ENCODE measurements around the gene KRT2. TPM values are rescaled to one million over a fixed set of nuclear protein-coding genes. Genes with fewer than 3 reads are reported as not detected.

The KRT2 gene
- total RNA-seq, 1 experiment from 2014 or later = 2.4 TPM

DNA sequence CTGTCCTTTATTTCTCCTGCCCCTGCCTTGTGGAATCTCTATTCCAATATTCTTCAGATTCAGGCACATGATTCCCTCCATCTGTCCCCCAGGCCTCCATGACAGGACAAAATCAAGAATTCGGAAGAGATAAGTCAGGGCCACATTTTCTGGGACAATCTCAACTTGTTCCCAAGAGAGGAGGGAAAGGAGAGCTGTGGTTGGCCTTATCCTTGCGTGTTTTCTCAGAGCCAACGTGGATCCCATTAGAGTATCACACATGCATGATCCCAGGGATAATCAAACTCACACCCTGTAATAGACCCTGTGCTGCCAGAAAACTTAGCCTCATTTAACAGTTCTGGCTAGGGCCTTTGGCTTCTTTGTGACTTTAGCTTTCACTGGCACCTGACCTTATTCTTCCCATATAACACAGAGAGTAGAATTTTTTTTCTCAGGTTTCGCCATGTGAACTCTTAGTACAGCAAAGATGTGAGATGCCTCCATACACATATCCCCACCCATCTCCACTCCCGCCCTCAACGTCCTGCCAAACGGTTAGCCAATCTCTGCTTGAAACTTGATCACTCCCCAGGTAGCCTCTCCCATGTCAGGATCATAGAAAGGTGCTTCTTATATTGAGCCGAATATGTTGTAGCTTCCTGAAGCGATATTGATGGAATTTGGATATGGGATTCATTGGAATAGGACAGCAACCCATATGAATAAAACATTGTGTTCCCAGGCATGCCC lies 34.9 kb upstream of the KRT2 start:
- DNase-seq (ENCODE audit: low read depth) = no peak
- in situ Hi-C loops (cut with HindIII; ENCODE audit: low pct_unique_long_range_greater_than_20kb, low sequenced_read_pairs) = no loop called here

DNA sequence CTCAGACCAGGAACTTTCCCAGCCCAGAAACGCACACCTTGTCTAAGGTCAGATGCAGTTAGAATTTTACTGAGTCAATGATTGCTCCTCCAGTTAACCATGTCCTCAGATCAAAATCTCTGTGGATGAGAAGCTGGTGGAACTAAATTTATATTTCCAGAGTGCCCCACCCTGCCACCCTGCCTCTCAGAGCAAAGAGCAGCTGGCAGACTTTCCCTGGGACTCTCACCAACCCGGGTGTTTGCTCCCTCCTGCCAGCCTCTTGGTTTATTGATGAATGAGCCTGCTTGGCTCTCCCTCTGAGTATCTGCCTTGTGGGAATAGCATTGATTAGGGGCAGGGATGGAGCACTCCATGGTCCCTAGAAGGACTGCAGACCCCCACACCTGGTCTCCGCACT lies 34.1 kb upstream of the KRT2 start:
- in situ Hi-C loops (cut with HindIII; ENCODE audit: low pct_unique_long_range_greater_than_20kb, low sequenced_read_pairs) = no loop called here
- DNase-seq (ENCODE audit: low read depth) = no peak

DNA sequence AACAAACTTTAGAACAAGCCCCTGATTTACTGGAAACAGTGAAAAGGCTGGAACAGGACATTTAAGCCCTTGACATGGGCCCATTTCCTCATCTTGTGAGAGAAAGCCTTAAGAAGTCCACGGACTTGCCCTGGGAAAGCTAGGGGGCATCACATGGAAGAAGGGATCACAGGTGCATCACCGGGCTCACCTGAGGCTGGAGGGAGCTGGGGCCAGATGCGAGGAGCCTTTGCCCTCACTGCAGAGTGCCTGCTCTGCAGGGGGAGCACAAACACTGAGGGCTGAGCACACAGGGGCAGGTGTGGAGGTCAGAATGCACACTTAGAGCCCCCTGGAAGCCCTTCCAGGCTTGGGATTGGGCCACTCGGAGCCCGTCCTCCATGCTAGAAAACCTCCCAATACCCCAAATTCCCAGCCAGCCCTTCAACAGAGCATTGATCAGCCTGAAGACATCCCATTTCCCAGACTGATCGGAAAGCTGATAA lies 33.4 kb upstream of the KRT2 start:
- DNase-seq (ENCODE audit: low read depth) = no peak
- in situ Hi-C loops (cut with HindIII; ENCODE audit: low pct_unique_long_range_greater_than_20kb, low sequenced_read_pairs) = no loop called here

DNA sequence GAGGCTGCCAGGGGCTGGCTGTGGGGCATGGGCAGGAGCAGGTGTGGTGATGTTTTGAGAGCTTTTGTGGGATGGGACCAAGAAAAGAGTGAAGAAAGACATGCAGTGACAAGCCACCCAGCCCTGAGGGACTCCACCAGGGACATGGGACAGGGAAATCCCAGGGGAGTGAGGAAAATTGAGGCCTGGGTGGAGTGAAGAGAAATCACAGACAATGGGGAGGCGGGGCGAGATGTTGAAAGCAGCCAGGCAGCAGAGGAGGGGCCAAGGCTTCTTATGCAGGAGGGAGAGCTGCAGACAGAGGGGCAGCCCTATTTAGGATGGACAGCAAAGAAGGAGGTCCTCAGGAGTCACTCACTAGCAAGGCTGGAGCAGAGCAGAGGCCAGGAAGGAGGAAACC lies 32.4 kb upstream of the KRT2 start:
- DNase-seq (ENCODE audit: low read depth) = no peak
- in situ Hi-C loops (cut with HindIII; ENCODE audit: low pct_unique_long_range_greater_than_20kb, low sequenced_read_pairs) = no loop called here

DNA sequence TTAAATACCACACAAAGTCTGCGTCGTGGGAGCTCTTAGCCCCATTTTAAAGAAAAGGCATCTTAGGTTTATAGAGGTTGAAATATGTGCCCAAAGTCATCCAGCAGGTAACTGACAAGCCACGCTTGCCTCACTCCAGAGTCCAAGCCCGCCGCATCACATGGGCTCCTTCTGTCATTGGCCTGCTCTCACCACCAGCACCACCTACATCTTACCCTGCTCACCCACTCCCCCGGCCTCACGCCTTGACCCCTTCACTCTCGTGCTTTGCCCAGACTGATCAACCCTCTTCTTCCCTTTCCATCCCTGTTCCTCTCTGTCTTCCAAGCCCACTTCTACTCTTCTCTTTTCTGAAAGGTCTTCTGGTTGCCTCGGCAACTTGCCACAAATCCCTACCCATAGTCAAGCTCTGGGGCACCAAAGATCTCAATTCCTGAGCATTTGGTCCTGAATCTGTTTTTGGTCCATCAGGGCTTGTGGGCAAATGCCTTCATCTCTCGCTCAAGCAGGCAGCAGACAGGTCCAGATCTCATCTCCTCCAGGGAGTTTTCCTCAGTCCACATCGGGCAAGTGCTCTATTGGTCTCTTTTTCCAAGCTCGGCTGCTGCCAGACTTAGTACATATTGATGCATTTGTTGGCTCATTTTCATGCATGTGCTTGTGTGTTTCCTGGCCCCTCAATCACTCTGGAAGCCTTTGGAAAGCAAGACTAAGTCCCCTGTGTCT lies 31.7 kb upstream of the KRT2 start:
- in situ Hi-C loops (cut with HindIII; ENCODE audit: low pct_unique_long_range_greater_than_20kb, low sequenced_read_pairs) = no loop called here
- DNase-seq (ENCODE audit: low read depth) = no peak

DNA sequence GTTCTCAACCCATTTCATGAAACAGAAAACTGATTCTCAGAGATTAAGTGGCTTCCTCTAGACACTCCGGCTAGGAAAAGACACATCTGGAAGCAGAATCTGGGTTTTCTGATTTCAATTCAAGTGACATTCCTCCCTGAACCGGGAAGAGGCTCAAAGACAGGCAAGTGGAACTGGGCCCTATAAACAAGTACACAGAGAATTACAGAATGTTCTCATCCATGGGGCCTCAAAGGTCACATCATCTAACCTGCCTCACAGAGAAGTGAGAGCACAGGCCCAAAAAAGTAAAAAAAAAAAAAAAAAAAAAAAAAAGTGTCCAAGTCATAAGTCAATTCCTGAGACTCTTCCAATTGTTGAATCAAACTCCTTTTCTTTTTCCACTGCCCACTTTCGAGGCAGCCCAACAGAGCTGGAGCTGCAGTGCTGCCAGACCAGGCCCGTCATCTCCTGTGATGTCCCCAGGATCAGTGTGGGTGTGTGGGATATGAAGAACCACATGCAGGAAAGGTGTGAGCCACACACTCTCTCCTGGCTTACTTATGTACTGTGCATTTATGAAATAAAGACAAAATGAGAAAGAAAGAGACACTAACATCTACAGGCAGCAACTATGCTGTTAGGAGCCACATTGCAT lies 31.0 kb upstream of the KRT2 start:
- in situ Hi-C loops (cut with HindIII; ENCODE audit: low pct_unique_long_range_greater_than_20kb, low sequenced_read_pairs) = no loop called here
- no peak for DNase-seq (ENCODE audit: low read depth)

DNA sequence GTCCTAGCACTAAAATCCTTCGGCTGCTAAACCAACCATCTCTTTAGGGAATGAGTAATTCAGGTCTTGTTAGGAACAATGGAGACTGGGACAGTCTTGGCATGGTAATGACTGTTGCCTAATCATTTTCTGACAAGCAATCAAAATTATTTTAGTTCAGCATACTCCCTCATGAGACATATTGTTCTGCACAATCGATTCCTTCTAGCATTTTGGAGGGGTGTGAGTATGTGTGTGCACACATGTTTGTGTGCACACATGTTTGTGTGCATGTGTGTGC lies 30.3 kb upstream of the KRT2 start:
- in situ Hi-C loops (cut with HindIII; ENCODE audit: low pct_unique_long_range_greater_than_20kb, low sequenced_read_pairs) = no loop called here
- no peak for DNase-seq (ENCODE audit: low read depth)

DNA sequence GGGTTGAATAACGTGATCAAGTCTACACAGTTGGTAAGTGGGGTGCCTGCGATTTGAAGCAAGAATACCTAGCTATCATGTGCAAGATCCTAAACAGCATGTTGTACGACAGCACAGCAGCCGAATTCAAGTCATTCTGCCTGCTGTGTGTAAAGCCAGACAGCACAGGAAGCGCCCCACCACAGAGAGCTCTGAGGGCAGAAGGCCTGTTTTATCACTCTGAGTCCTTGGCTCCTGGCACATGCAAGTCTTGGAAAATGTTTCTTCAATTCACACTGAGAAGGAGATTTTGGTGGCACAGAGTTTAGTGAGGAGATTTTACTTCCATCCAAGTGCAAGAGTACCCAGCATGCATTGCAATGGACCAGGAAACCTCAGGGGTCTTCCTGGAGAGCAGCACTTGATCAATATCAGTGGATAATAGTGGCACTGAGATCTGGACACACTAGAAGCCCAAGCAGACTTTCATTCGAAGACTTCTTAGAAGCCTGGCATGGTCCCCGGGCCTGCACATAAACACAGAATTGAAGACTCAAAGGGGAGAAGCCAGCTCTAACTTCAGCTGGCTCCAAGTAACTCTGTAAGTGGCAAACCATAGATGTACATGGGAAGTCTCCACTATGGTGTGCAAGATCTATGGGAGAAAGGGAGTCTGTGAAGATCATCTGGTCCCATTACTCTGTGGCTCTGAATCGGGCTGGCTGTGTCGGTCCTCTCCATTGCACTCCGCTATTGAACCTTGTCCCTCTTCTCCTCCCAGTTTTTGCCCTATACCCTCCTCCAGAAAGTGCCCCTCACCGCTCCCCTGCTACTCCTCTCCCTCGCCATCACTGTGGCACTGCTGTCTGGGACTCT lies 29.7 kb upstream of the KRT2 start:
- in situ Hi-C loops (cut with HindIII; ENCODE audit: low pct_unique_long_range_greater_than_20kb, low sequenced_read_pairs) = no loop called here
- DNase-seq (ENCODE audit: low read depth) = no peak

DNA sequence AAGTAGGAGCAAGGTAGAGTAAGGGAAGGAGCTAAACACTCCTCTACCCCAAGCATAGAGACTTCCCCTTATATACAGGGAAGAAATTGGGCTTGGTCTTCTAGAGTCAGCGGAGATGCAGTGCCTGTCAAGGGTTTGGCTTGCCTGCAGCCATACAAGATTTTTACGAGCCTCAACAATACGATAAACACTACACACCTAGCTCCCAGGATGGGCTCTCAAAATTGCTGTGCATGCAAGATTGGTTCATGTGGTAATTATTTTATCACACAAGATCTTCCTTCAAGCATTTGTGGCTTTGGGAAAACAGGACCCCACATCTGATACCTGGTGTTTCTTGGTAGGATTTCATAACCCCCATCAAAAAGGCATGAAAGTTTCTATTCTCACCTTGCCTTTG lies 28.4 kb upstream of the KRT2 start, which contains the start of gene KRT1:
Gene KRT1, minus strand, starts transcription at position 45 of the 400 bp plus-strand sequence. CDS start 59 bp downstream, outside the sequence.
- DNase-seq (ENCODE audit: low read depth) = no peak
- in situ Hi-C loops (cut with HindIII; ENCODE audit: low pct_unique_long_range_greater_than_20kb, low sequenced_read_pairs) = no loop called here

DNA sequence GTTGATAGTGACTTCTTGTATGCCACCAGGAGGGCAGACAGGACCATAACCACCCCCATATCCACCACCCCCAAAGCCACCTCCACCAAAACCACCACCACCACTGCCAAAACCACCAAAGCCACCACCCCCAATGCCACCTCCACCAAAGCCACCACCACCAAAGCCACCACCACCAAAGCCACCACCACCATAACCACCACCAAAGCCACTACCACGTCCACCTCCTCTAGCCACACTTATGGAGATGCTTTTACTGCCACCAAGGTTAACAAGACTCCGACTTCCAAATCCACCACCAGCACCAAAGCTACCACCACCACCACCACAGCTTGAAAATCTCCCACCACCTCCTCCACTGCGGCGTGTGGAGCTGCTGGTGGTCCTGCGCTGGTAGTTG lies 27.9 kb upstream of the KRT2 start:
- in situ Hi-C loops (cut with HindIII; ENCODE audit: low pct_unique_long_range_greater_than_20kb, low sequenced_read_pairs) = no loop called here

DNA sequence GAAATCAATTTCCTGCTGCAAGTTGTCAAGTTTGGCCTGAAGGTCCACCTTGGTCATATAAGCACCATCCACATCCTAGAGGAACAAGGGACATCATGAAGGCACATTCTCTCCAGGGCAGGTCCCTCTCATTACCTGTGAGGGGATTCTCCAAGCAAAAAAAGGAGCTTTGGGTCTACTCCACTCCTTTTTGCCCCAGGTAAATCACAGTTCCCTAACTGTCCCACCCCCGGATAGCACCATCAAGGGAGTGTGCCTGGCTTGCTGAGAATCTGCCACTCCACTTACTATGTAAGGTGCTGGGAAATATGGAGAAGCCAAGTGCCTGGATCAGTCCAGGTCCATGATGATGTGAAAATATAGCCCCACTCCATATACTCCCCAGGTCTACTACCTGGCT lies 25.7 kb upstream of the KRT2 start:
- in situ Hi-C loops (cut with HindIII; ENCODE audit: low pct_unique_long_range_greater_than_20kb, low sequenced_read_pairs) = no loop called here

More for the DNA sequence above, 27.9 kb upstream of the KRT2 start:
- DNase-seq (ENCODE audit: low read depth) = no peak

DNA sequence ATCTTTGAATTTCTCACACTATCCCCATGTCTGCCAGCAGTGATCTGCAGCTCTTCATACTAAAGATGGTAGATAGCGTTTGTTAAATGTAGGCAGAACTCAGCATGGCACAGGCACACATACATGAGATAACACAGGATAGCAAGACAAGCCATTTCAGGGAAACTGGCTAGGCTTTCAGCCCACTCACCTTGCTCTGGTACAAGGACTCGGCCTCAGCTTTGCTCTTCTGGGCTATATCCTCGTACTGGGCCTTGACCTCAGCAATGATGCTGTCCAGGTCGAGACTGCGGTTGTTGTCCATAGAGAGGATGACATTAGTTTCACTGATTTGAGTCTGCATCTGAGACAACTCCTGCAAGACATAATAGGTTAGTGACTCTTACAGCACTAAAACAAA lies 25.1 kb upstream of the KRT2 start:
- in situ Hi-C loops (cut with HindIII; ENCODE audit: low pct_unique_long_range_greater_than_20kb, low sequenced_read_pairs) = no loop called here
- no peak for DNase-seq (ENCODE audit: low read depth)

More for the DNA sequence above, 25.7 kb upstream of the KRT2 start:
- DNase-seq (ENCODE audit: low read depth) = no peak

DNA sequence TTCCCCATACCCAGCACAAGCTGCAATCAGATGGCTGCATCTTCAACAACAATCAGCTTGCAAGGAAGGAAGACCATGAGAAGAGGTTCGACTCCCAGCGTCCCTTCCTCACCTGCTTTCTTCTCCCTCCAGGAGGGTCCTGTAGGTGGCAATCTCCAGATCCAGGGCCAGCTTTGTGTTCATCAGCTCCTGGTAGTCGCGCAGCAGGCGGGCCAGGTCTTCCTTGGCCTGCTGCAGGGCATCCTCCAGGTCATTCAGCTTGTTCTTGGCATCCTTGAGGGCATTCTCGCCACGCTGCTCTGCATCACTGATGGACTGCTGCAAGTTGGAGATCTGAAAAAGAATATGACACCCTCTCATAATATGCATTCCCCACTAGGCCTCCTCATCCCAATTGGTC lies 24.2 kb upstream of the KRT2 start:
- DNase-seq (ENCODE audit: low read depth) = no peak
- in situ Hi-C loops (cut with HindIII; ENCODE audit: low pct_unique_long_range_greater_than_20kb, low sequenced_read_pairs) = no loop called here

DNA sequence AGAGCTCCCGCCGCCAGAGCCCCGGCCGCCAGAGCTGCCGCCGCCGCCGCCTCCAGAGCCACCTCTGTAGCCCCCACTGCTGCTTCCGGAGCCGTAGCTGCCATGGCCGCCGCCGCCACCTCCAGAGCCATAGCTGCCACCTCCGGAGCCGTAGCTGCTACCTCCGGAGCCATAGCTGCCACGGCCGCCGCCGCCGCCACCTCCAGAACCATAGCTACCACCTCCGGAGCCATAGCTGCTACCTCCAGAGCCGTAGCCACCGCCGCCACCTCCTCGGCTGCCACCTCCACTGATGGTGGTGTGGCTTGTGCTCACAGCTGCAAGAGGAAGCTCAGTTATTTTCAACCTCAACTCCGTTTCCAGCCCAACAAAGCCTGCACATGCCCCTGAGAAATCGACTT lies 23.3 kb upstream of the KRT2 start:
- in situ Hi-C loops (cut with HindIII; ENCODE audit: low pct_unique_long_range_greater_than_20kb, low sequenced_read_pairs) = no loop called here
- DNase-seq (ENCODE audit: low read depth) = no peak

DNA sequence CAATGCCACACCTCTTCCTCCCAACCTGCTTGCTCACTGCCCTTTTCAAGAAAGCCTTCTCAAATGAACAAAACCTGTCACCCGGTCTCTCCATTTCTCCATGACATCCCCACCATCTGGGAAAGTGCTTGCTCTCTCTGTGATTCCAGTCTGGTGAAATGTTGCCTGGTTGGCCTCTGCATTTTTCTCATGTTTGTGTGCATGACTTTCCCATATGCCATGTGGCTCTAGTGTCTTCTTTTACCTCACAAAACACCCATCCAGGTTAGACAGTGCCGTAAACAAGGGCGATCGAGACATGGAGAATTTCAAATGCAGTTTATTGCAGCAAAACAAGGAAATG lies 22.4 kb upstream of the KRT2 start:
- DNase-seq (ENCODE audit: low read depth) = no peak
- in situ Hi-C loops (cut with HindIII; ENCODE audit: low pct_unique_long_range_greater_than_20kb, low sequenced_read_pairs) = no loop called here

DNA sequence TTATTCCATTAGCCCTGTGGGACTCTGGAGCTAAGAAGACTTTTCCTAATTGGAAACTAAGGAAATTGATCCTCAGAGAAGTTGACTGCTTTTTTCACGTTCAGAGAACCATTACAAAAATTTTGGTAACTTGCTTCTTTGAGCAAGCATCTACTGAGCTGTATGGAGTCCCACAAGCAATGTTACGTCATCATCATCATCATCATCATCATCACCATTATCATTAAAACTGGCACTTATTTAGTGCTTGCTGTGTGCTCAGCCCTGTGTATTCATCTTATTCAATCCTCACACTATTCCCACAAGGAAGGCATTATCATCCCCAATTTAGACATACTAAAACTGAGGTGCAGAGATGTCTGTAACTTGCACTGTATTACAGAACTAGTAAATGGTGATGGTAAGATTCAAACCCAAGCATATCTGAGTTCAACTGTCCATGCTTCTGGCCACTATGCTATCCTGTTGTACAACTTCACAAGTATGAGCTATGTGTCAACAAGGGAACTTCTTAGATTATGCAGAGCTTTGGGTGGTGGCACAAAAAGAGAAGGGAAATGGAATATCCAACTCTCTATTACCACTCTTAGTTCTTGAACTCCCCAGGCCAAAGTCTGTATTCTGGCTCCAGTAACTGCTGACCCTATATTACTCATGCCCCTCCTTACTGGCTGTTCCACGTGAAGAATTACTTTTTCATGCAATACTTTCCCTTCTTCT lies 21.9 kb upstream of the KRT2 start:
- in situ Hi-C loops (cut with HindIII; ENCODE audit: low pct_unique_long_range_greater_than_20kb, low sequenced_read_pairs) = no loop called here
- DNase-seq (ENCODE audit: low read depth) = no peak

DNA sequence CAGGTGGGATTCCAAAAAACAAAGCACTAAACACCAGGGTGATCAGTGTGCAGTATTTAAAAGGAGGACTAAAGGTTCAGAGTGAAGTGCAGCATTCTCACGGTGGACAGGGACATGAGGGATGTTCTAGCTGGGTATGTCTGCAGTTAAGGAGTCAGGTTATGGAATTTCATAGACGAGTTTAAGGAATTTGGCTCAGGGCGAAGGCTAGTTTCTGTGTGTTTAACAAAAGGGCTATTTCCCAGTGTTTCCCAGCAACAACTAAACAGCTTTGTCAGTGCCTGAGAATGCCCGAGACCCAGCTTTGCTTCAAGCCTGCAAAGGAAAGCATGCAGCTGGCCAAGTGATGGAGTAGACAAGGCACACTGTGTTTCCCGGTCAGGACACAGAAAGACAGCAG lies 21.2 kb upstream of the KRT2 start:
- no peak for DNase-seq (ENCODE audit: low read depth)
- in situ Hi-C loops (cut with HindIII; ENCODE audit: low pct_unique_long_range_greater_than_20kb, low sequenced_read_pairs) = no loop called here

DNA sequence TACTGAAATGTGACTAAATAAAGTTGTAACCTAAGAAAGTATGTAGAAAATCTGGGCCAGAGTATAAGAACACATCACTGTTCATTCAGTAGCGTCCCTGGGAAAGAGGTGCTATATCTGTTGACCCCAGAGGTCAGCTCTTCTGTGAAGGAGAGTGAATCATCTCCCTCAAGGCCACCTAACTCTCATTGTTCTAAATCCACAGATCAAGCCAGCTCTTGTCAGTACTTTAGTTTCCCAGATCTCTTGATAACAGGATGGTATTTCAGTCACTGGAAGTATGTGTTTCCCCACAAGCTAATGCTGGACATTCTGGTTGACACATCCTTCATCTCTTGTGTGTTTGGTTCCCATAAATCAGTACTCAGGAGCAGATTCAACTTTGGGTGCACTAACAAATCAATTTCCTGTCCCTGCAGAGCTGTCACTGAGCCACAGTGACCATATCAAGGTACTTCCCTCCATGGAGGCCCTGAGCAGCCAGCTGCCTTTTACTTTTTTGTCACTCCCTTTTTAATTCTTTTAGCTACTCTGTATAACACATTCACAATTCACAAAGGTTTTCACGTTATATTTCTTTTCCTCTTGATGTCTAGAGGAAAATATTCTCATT lies 20.4 kb upstream of the KRT2 start:
- DNase-seq (ENCODE audit: low read depth) = peak; percentile 46
- in situ Hi-C loops (cut with HindIII; ENCODE audit: low pct_unique_long_range_greater_than_20kb, low sequenced_read_pairs) = no loop called here
